ENCODE measurements around the gene MS4A13. TPM values are rescaled to one million over a fixed set of nuclear protein-coding genes. Genes with fewer than 3 reads are reported as not detected.

The MS4A13 gene
- total RNA-seq (not detected), polyA plus RNA-seq (ENCODE audit: insufficient read length in 6 of 6) (not detected)
- long read RNA-seq, donor 1: 0 reads
- long read RNA-seq, donor 2: 0 reads
- long read RNA-seq, donor 3: 0 reads
- long read RNA-seq, donor 4: 0 reads
- long read RNA-seq, donor 5: 0 reads
- long read RNA-seq, donor 6: 0 reads
- long read RNA-seq, donor 7: 0 reads
- long read RNA-seq, donor 8: 0 reads
- long read RNA-seq, donor 9: 0 reads
- long read RNA-seq, donor 10: 0 reads
- long read RNA-seq, donor 11: 0 reads
- long read RNA-seq, donor 12: 0 reads

GRCh38 chr11:60515144-60515855 lies at the start of gene MS4A13:
Gene MS4A13, plus strand, starts transcription at chr11:60515392. Its CDS starts 2,692 bp downstream, at chr11:60518084.
- no peaks in the 10 kb centered on the region for H3K36me3 ChIP-seq
- no peak within 1 kb of the TSS for H3K4me3 ChIP-seq
- intact Hi-C loops (cut with DNase I): no loop called here
- DNase-seq (peak in 1 of 4 donors; percentile 63), ATAC-seq (no peak)
- no peaks in the 10 kb centered on the region for H3K27me3 ChIP-seq
- no peaks in the 10 kb centered on the region for H3K4me1 ChIP-seq
- no peak for TF ChIP-seq CTCF (IDR thresholded peaks at IDR 0.05)
- no peak within 1 kb of the TSS for H3K27ac ChIP-seq
- H3K9me3 ChIP-seq: no peaks in the 10 kb centered on the region

- H3K27ac ChIP-seq: no peak overlapping the region
- intact Hi-C loops (cut with DNase I): no loop called here
- H3K4me1 ChIP-seq: peaks cover 0 to 7% of the 10 kb centered on the region in 2 donors
- no peak overlapping the region for H3K4me3 ChIP-seq
- no peaks in the 10 kb centered on the region for H3K36me3 ChIP-seq
- H3K27me3 ChIP-seq: no peaks in the 10 kb centered on the region
- ATAC-seq (no peak), DNase-seq (no peak)
- TF ChIP-seq CTCF (IDR thresholded peaks at IDR 0.05): no peak
- H3K9me3 ChIP-seq: no peaks in the 10 kb centered on the region
These were observed 46.4 kb upstream of the MS4A13 start for GRCh38 chr11:60468829-60469228.

- Histone ChIP-seq H3K27me3 (no peaks in the 10 kb centered on the region), H3K36me3 (no peaks in the 10 kb centered on the region), H3K4me3 (no peak overlapping the region), H3K9me3 (peaks cover 0 to 3% of the 10 kb centered on the region in 2 donors), H3K4me1 (peaks cover 0 to 7% of the 10 kb centered on the region in 2 donors), H3K27ac (no peak overlapping the region)
- ATAC-seq (no peak), DNase-seq (no peak)
- no peak for TF ChIP-seq CTCF (IDR thresholded peaks at IDR 0.05)
- intact Hi-C loops (cut with DNase I): no loop called here
These were observed 45.5 kb upstream of the MS4A13 start for GRCh38 chr11:60469723-60470122.

- Histone ChIP-seq H3K4me3 (no peak overlapping the region), H3K27ac (no peak overlapping the region), H3K4me1 (no peaks in the 10 kb centered on the region), H3K27me3 (no peaks in the 10 kb centered on the region), H3K9me3 (peaks cover 0 to 3% of the 10 kb centered on the region in 2 donors), H3K36me3 (no peaks in the 10 kb centered on the region)
- no peak for DNase-seq
- no peak for TF ChIP-seq CTCF (IDR thresholded peaks at IDR 0.05)
- no peak for ATAC-seq
- intact Hi-C loops (cut with DNase I): no loop called here
These were observed 38.2 kb upstream of the MS4A13 start for GRCh38 chr11:60477035-60477445.

- Histone ChIP-seq H3K36me3 (no peaks in the 10 kb centered on the region), H3K4me3 (no peak overlapping the region), H3K4me1 (peaks cover 0 to 3% of the 10 kb centered on the region in 2 donors), H3K9me3 (no peaks in the 10 kb centered on the region), H3K27me3 (no peaks in the 10 kb centered on the region), H3K27ac (no peak overlapping the region)
- ATAC-seq (peak; percentile 40), DNase-seq (peak in 1 of 4 donors; percentile 31)
- intact Hi-C loops (cut with DNase I): no loop called here
- no peak for TF ChIP-seq CTCF (IDR thresholded peaks at IDR 0.05)
These were observed 32.8 kb upstream of the MS4A13 start for GRCh38 chr11:60482361-60482760.

Data from left lung (tissue), 14 donors.